SU-DHL-6 (cell line): ENCODE measurements around the gene DDN.

Source experiments
- EZH2phosphoT487 ChIP-seq: fragments of 200-600 bp; sonication (generic), shearing (Covaris generic); conservative IDR thresholded peaks from 2 replicates; pipeline ENCODE4 v1.6.1; 2018; ENCODE audit warnings: mild to moderate bottlenecking, antibody characterized with exemption, low read length, moderate library complexity, mixed read lengths
- TF ChIP-seq, protein P1 (sequence below): fragments of 200-600 bp; sonication (generic); IDR thresholded peaks from one replicate; pipeline ENCODE4 v1.5.1; 2017; ENCODE audit warnings: antibody characterized with exemption, mild to moderate bottlenecking, low read length, moderate library complexity; ENCODE audit not compliant: insufficient read depth, poor library complexity, severe bottlenecking

DNA sequence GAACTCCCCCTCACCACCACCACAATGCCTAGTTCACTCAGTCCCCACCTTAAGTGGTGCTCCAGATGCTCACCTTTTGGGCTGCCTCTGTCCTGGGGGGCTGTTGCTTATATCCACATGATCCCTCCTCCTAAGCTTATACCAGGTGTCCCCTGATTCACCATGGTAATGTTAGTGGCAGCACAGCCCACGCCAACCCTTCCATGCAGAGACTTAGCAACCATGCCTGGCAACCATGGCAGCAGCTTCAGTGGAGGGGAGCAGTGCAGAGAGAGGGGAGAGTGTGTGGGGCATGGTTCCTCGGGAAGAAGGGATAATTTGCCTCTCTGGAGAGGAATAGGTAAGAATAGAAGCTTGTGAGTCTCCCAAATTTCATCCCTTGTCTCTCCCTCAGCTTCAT, 1.2 kb upstream of the DDN start:
- TF ChIP-seq, protein P1, sequence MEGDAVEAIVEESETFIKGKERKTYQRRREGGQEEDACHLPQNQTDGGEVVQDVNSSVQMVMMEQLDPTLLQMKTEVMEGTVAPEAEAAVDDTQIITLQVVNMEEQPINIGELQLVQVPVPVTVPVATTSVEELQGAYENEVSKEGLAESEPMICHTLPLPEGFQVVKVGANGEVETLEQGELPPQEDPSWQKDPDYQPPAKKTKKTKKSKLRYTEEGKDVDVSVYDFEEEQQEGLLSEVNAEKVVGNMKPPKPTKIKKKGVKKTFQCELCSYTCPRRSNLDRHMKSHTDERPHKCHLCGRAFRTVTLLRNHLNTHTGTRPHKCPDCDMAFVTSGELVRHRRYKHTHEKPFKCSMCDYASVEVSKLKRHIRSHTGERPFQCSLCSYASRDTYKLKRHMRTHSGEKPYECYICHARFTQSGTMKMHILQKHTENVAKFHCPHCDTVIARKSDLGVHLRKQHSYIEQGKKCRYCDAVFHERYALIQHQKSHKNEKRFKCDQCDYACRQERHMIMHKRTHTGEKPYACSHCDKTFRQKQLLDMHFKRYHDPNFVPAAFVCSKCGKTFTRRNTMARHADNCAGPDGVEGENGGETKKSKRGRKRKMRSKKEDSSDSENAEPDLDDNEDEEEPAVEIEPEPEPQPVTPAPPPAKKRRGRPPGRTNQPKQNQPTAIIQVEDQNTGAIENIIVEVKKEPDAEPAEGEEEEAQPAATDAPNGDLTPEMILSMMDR = no peak
- no peak for TF ChIP-seq EZH2phosphoT487
